ENCODE results near the gene FHOD3.

DNA sequence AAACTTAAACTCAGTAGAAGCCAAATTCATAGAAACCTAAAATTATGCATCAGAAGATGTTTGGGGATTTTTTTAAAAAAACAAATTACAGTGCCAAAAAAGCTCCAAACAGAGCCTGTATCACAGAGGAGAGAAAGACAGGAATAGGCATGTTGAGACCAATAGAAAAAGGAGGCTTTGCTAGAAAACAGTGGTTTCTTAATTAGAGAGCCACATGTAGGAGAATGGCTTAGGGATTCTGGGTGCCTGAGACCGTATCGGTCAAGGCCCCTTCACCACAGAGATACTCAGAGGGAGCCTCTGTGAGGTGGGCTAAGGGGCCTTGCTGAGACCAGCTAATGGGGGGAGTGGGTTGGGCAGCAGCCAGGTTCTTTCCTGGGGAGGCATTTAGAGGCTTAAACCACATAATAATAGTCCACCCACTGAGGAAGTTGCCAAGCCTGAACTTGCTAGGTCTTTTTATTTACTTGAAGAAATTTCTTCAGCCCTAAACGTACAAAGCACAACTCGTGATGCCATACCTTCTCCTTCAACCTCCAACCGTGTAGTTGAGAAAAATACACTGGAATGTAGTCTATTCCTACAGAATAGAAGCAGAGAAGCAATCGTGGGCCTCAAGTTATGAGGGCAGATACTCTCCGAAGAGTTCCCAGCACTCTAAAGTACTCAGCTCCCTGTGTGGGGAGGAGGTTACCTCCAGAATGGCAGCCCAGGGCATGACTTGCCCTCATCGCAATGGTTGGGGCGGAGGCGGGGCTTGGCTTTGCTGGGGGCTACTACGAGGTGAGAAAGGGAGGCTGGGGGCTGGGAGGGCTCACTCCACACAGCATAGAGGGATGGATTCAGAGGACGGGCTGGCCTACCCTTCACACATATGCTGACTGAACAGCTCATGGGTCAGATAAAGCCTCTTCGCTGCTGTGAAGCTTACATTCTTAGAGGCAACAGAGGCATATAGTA, 293.4 kb downstream of the FHOD3 start:
- TF ChIP-seq HCFC1 (IDR thresholded peaks at IDR 0.05; ENCODE audit: low read depth, low read length) = no peak
- TF ChIP-seq CREM (IDR thresholded peaks at IDR 0.05) = no peak
- no peak for TF ChIP-seq CREM (CRISPR knock-in tag; IDR thresholded peaks at IDR 0.05)
- TF ChIP-seq FOXP1 (IDR thresholded peaks at IDR 0.05) = no peak
- no peak for TF ChIP-seq FOXP1 (CRISPR knock-in tag; IDR thresholded peaks at IDR 0.05)
- no peak for TF ChIP-seq CHD2 (IDR thresholded peaks at IDR 0.05; ENCODE audit: low read depth, low read length)
- no peak for TF ChIP-seq MYNN (CRISPR knock-in tag; IDR thresholded peaks at IDR 0.05; ENCODE audit: low read depth)
- no peak for TF ChIP-seq NR2F1 (CRISPR knock-in tag; IDR thresholded peaks at IDR 0.05)
- TF ChIP-seq, protein P1, sequence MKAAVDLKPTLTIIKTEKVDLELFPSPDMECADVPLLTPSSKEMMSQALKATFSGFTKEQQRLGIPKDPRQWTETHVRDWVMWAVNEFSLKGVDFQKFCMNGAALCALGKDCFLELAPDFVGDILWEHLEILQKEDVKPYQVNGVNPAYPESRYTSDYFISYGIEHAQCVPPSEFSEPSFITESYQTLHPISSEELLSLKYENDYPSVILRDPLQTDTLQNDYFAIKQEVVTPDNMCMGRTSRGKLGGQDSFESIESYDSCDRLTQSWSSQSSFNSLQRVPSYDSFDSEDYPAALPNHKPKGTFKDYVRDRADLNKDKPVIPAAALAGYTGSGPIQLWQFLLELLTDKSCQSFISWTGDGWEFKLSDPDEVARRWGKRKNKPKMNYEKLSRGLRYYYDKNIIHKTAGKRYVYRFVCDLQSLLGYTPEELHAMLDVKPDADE (CRISPR knock-in tag; IDR thresholded peaks at IDR 0.05) = no peak
- TF ChIP-seq ASH2L (IDR thresholded peaks at IDR 0.05; ENCODE audit: insufficient read length, low read depth, low read length) = no peak
- TF ChIP-seq SIN3A (IDR thresholded peaks at IDR 0.05; ENCODE audit: borderline replicate concordance, low read depth, low read length) = no peak
- TF ChIP-seq ZNF414 (CRISPR knock-in tag; IDR thresholded peaks at IDR 0.05) = no peak
- TF ChIP-seq, protein P2, sequence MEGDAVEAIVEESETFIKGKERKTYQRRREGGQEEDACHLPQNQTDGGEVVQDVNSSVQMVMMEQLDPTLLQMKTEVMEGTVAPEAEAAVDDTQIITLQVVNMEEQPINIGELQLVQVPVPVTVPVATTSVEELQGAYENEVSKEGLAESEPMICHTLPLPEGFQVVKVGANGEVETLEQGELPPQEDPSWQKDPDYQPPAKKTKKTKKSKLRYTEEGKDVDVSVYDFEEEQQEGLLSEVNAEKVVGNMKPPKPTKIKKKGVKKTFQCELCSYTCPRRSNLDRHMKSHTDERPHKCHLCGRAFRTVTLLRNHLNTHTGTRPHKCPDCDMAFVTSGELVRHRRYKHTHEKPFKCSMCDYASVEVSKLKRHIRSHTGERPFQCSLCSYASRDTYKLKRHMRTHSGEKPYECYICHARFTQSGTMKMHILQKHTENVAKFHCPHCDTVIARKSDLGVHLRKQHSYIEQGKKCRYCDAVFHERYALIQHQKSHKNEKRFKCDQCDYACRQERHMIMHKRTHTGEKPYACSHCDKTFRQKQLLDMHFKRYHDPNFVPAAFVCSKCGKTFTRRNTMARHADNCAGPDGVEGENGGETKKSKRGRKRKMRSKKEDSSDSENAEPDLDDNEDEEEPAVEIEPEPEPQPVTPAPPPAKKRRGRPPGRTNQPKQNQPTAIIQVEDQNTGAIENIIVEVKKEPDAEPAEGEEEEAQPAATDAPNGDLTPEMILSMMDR (CRISPR knock-in tag; IDR thresholded peaks at IDR 0.05) = no peak
- no peak for TF ChIP-seq CREB1 (IDR thresholded peaks at IDR 0.05)
- TF ChIP-seq CREB1 (CRISPR knock-in tag; IDR thresholded peaks at IDR 0.05) = no peak

Measured in HepG2 (cell line).